GM19395 (cell line): ENCODE measurements around the gene CNTNAP4.

Experiments used
- ATAC-seq: cut with Tn5 transposase; IDR thresholded peaks from one replicate; pipeline ENCODE4 v1.9.1; 2021; ENCODE audit warnings: mild to moderate bottlenecking, moderate library complexity; ENCODE audit not compliant: unreplicated experiment

The CNTNAP4 gene

DNA sequence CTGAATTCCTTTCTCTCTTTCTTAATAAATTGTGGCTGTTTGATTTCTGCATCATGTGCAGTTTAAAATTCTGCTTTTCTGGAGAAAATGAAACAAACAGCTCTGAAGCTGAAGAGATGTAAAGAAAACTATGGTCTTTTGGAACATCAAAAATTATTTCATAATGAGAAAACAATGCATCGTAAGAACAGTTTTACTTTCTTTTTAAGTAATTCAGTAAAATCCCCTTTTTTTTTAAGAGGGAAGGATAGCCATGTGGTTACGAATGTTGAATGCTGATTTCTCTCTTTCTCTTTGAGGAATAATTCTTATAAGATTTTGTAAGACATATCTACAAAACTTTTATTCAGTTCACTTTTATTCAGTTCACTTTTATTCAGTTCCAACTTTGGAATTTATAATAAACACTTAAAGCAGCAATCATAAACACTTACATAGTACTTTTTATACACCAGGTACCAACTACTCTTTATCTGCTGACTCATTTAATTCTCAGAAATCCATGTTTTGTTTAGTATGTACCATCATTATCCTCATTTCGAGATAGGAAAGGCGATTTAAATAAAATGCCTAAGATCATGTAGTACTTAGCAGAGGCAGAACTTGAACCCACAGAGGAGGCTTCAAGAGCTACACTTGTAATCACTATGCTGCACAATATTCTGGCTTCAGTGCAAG is 26.6 kb downstream of the CNTNAP4 start:
- no peak for ATAC-seq

DNA sequence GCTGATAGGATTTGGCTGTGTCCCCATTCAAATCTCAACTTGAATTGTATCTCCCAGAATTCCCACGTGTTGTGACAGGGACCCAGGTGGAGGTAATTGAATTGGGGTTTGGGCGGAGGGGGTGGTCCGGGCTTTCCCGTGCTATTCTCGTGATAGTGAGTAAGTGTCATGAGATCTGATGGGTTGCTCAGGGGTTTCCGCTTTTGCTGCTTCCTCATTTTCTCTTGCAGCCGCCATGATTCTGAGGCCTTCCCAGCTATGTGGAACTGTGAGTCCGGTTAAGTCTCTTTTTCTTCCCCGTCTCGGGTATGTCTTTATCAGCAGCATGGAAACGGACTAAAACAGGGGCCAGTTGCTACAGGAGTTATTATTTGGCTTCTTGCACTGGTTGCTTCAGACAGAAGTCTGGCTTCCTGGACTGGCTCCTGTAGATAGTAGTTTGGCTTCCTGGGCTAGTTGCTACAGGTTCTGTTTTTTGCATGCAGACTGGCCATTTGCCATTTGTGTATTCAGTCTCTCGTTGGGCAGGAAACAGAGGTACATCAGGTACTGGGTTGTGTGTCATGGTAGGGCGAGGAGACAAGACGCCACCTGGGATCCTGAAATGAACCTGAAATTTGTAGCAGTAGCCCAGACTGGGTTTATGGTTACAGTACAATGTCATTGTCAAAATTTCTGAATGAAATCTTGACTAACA is 32.6 kb downstream of the CNTNAP4 start:
- ATAC-seq = no peak

DNA sequence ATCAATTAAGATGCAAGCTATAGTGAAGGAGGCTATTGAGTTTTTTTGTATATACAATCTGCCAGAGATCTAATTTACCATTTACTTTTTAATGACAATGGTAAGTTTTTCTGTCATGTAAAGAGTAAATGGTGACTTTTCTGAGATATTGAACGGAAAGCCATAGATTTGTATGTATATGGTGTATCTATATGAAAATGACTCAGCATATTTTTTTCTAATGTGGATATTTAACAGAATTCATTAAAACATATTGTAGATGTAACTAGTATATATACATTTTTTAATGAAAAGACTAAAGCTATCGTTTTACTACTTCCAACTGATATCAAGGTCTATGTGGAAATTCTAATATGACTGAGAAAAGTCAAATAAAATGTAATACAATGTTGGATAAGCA is 34.1 kb downstream of the CNTNAP4 start:
- ATAC-seq = no peak

DNA sequence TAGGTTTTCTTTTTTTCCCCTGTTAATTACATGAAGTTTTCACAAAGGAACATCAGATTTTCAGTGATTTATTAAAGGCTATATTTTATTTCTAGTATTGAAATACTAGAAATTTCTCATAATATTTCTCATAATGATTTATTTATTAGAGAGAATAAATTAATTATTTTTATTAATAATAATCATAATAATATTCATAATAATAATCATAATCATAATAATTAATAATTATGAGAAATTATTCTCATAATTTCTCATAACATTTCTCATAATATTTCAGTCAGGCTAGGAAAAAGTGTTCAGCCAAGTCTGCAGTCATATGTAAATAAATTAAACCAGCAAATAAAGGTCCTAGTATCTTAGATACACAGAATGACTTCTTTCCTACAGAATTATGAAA is 41.4 kb downstream of the CNTNAP4 start:
- no peak for ATAC-seq

DNA sequence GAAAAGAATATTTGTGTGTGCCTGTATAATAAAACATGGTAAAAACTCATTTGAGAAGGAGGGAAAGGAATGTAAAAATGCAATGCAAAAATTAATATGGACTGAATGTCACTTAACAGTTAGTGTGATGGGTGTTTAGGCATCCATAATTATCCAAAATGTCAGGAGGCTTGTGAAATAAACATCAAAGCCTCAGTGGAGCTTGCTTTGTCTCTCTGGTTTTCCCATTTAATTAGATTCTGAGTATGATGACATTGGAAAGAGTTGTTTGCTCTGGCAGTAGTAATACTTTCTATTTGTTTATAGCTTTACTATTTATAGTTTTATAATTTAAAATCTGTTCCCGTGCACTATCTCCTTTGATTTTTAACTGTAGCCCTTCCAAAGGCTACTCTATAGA is 51.9 kb downstream of the CNTNAP4 start:
- ATAC-seq = no peak

DNA sequence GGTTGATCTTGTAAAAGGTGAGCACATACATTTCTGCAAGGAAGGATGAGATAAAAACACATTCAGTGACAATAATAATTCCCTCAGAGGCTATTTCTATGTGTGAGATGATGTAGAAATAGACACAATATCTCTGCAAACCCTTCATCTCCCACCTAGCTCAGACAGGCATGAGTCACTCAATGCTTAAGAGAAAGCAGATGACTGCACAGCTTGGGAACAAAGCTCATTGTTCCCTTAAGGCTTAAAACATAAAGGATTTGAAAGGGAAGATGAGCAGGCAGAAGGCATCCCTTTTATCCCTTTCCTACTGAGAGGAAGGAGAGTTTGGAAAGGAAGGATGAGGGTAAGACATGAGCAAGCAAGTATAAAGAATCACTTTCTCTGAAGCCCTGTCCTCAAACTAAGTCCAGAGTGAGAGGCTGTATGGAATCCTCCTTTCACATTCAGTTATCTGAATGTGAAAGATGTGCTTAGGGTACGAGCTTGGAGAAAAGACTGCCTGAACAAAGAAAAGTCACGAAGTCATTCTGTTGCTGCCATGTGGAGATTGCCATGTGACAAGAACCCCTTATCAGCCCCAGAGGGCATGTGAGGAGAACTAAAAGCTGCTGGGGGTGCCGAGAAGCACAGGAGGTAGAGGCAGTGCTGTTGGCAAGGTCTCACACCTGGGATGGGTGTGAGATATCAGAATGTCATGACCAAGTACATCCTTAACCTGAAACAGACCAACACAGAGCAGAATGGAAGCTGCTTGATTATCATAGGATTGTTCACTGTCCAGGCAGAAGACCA is 58.2 kb downstream of the CNTNAP4 start:
- no peak for ATAC-seq

DNA sequence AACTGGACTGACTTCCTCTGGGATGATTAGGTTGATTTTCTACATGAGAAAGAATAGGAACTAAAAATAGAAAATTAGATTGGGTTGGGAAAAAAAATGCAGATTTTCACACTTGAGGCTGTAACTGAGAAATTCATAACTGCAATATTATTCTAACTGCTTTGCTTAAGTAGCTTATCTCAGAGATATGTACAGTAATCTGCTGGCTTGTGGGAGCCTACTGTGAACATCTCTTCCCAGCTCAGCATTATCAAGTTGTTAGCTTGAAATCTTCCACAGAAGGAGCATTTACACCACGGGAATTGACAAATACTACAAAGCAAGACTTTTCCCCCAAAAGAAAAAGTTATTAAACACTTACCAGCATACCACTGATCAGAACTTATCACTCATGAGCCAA is 58.9 kb downstream of the CNTNAP4 start:
- ATAC-seq = no peak

DNA sequence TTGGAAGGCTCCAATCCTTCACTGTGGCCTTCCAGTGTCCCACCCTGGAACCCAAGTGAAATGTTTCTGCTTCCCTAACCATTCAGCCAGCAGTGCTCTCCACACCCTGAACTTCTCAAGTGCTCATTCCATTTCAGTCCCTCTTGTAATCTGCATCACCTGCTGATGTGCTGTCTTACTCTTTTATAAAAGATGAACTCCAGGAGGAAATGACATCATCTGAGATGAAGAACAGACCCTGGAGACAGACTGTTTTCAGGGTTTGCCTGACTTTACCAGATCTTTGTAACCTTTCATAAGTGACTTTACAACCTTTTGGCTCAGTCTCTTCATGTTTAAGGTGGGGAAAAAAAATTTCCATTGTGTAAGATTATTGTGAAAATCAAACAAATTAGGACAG is 61.3 kb downstream of the CNTNAP4 start:
- no peak for ATAC-seq

DNA sequence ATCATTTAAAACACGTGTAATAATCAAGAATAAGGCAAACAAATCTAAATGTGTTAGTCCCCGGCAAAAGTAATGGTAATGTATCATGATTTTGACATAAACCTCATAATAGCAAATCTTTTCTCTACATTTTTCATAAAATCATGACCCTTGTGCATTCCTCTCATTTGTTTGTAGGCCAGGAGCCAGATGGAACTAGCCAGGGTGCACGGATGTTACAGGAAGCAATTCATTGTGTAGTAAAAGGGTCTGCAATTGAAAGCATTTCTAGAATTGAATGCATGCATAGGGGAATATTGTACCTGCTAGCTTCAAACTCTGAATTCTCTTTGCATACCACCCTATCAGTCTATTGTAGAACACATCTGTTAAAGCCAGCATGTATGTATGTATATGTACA is 66.6 kb downstream of the CNTNAP4 start:
- ATAC-seq = no peak

DNA sequence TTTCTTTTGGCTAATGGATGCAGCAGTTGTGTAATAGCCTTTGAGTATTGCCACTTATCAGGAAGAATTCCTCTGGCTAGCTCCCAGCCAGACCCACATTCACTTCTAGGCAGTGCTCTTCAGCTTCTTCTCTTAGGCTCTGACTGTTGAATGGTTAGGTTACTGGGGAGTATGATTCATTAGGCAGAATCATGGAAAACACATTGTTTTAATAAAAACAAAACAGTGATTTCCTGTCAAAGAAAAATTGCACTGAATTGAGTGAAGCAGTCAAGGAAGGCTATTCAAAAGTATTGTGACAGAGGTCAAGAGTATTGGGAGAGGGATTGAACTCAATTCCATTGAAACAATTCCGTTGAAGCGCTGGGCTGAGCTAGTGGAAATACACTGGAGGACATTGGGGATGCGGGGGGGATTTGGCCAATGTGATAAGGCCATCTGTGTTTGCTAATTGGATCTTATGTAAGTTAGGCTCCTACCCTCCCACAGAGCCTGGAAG is 68.0 kb downstream of the CNTNAP4 start:
- no peak for ATAC-seq

DNA sequence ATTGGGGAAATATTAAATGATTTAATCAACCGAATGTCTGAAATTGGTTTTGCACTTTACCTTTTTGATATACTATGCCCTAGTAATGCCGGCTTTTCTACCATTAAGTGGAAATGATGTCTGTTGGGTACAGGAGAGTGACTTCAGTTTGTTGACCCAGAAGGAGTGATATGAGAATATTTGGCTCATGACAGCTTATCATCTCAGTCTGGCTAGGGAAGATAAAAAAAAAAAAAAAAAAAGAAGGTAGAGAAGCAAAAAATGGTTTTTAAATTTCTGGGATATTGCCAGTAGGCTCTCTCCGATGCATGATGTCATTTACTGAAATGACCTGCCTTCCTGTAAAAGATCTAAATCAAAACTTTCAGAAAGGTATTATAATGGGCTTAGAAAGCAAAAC is 69.0 kb downstream of the CNTNAP4 start:
- no peak for ATAC-seq

DNA sequence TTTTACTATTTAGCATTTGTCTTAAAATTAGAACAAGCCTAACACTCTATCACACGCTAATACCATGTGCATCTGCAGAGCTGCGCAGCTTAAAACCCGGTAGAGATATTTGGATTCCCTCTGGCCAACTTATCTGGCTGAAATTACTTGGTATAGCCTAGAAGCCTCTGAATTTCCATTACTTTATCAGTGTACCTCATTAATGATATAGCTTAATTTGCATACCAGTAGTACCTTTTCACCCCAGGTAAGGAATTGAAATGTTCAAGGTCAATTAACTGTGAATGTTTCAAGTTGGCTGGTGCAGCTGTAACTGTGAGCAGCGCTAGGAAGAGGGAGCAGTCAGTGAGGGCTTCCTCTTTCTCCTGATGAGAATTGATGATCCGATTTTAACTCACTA is 74.2 kb downstream of the CNTNAP4 start:
- no peak for ATAC-seq

DNA sequence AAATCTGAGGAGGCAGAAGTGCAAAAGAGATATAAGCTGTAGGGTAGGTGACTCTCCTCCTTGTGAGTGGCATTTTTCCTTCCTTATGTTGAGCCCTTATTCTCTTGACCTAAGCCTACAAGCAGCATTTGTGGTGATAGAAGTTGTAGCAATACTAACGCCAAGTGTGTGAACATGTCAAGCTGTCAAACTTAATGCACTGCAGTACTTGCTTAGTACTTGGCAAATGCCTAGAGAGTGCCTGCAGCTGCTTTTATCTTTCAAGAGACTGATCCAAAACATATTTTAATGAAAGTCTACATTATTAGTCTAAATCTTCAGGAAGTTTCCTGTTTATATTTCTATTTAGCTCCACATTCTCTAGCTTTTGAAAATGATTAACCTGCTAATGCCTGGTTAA is 83.2 kb downstream of the CNTNAP4 start:
- no peak for ATAC-seq

DNA sequence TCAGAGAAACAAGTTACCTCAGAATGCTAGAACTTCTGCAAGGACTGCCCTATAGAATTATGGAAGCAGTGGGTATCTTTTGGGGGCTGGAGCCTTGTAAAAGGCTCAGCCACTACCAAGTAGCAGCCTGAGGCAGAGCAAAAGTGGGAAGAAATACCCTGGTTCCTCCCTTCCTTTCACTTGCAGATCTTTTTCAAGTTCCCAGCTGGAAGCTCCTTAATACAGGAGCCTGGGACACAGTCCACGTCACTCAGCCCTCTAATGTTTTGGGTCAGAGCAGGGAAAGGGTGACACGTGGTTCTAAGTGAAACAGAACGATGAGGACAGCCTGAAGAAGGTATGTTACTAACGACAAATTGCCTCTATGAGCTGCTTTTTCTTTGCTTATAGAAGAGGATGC is 93.1 kb downstream of the CNTNAP4 start:
- ATAC-seq = no peak

DNA sequence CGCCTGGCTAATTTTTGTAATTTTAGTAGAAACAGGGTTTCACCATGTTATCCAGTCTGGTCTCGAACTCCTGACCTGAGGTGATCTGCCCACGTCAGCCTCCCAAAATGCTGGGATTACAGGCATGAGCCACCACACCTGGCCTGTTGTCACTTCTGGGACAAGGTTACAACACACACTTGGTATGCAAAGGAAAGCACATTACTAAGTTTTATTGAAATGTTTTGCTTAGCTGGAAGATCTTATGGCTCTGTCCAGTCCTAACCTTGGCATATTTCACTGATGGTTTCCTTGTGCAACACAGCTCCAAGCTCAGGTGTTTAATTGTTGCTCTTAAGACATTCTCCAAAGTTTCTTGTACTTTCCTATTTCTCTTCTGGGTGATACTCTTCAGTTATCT is 94.2 kb downstream of the CNTNAP4 start:
- no peak for ATAC-seq

DNA sequence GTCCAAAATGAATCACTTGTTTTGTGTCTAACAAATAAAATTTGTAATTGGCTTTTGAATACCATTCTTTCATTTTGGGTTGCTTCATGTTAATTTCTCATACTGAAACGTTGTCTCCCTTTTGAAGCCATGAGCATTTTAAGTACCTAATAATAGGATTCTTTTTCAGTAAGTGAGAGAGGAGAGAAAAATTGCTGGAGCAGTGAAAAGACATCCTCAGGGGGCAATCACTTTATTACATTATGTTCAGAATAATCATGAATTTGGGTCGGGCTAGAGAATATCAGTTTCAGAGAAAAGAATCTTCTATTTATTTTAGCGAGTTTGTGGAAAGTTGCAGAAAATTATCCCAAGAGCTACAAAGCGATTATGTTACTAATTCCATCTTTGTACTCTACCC is 96.8 kb downstream of the CNTNAP4 start:
- ATAC-seq = no peak

DNA sequence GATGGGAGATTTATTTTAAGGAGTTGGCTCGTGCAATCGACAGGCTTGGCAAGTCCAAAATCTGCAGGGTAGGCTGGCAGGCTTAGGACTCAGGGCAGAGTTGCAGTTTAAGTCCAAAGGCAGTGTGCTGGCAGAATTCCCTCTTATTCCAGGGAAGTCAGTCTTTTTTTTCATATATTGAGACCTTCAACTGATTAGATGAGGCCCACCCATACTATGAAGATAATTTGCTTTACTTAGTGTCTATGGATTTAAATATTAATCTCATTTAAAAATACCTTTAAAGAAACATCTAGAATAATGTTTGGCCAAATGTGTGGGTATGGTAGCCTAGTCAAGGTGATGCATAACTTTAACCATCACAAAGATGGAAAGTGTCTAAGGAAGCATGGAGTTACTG is 99.8 kb downstream of the CNTNAP4 start:
- no peak for ATAC-seq

DNA sequence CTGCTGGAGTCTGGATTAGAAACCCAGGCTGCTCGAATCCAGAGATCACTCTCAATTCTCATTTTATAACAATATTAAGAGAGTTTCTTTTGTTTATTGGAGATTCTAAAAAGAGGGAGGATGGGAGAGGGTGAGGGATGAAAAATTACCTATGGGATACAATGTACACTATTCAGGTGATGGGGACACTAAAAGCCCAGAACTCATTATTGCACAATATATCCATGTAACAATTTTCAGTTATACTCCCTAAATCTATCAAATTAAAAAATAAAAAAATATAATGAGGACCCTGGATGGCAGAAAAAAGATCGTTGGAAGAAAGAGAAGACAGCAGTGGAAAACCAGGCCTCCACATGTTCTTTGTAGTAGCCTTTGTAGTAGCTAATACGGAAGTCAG is 100.8 kb downstream of the CNTNAP4 start:
- ATAC-seq = no peak

DNA sequence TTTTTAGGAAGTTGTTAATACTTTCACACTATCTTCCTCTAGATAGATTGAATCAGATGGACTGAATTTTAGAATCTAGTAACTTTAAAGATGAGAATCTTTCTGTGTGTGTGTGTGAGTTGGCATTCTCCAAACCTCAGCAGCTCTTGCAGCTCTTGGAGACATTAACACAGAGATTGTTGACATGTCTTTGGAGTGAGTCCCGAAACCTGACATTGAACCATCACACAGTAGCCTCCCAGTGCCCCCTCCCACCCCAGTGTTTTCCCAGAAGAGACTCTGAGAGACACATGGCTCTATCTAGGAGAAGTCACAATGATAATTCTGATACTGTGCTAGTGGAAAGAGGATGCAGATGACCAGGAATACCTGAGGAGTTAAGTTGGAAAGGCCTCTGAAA is 103.9 kb downstream of the CNTNAP4 start:
- no peak for ATAC-seq

DNA sequence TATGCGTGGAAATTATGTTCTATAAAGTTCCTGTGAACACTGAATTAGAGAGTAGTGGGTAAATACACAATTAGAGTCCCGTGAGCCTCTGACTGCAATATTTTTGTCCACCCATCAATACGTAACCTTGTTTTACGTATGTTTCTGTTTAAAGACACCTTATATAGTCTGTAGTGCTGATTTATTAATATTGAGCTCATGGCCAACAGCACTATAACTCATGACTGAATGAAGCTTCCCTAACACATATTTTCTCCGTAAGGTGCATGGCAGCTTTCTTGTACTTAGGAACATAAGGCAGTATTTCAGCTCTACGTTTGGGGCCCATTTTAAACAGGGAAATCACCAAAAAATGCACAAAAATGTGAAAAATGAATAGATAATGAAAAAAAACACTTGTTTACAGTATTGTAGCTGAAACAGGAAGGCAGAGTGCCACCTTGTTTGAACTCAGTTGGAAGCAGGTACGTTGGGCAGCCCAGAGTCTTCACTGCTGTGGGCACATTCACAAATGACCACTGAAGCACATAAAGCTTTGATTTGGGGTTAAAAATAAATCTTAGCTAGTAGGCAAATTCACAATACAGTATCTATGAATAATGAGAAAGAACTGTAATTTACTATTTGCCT is 108.5 kb downstream of the CNTNAP4 start:
- ATAC-seq = no peak

DNA sequence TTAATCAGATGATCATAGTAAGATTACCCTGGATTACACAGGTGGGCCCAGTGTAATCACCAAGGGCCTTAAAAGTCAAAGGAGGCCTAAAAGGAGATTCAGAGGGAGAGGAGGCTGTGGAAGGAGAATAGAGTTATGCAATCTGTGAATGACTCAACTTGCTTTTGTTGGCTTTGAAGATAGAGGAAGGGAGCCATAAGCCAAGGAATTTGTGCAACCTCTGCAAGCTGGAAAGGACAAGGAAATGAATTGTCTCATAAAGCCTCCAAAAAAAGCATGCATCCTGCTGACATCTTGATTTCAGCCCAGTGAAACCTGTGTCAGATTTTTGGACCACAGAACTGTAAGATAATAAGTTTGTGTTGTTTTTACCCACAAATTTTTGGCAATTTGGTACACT is 109.6 kb downstream of the CNTNAP4 start:
- no peak for ATAC-seq
